HG03378 (cell line): Measurements from ENCODE around the gene GCLC.
"Not testable (repeated sequence)": the region's sequence is repeated elsewhere in the genome, so short reads cannot be mapped to it uniquely, and the experiment has no call there.

Source experiments
- ATAC-seq: cut with Tn5 transposase; IDR thresholded peaks from one replicate; pipeline ENCODE4 v1.9.1; 2021; ENCODE audit warnings: mild to moderate bottlenecking, moderate library complexity; ENCODE audit not compliant: unreplicated experiment

Gene GCLC

GRCh38 chr6:53544470-53545308 is at the start of gene GCLC:
TSS of gene GCLC (minus strand) at chr6:53545101. CDS start at chr6:53544645, 456 bp downstream.
- peak; percentile 69 for ATAC-seq

- ATAC-seq = no peak
Observed at GRCh38 chr6:53594596-53594995, 49.7 kb upstream of the GCLC start.

- no peak for ATAC-seq
Observed at GRCh38 chr6:53593001-53593488, 48.1 kb upstream of the GCLC start.

DNA sequence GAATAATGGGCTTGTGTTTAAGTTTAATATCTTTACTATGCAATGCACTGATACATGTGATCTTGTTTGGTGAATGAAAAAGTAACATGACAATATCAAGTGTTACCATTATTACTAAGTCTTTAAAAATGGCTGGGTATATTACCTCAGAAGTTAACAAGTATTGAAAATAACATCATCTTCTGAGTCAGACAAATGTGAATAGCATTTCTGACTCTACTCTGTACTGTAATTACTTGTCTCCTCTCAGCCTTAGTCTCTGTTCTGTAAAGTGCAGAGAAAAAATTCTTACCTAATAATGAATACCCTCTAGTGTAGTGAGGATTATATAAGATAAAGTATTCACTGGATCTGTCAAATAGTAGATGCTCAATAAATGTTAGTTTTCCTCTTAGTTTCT is 47.0 kb upstream of the GCLC start:
- no peak for ATAC-seq

DNA sequence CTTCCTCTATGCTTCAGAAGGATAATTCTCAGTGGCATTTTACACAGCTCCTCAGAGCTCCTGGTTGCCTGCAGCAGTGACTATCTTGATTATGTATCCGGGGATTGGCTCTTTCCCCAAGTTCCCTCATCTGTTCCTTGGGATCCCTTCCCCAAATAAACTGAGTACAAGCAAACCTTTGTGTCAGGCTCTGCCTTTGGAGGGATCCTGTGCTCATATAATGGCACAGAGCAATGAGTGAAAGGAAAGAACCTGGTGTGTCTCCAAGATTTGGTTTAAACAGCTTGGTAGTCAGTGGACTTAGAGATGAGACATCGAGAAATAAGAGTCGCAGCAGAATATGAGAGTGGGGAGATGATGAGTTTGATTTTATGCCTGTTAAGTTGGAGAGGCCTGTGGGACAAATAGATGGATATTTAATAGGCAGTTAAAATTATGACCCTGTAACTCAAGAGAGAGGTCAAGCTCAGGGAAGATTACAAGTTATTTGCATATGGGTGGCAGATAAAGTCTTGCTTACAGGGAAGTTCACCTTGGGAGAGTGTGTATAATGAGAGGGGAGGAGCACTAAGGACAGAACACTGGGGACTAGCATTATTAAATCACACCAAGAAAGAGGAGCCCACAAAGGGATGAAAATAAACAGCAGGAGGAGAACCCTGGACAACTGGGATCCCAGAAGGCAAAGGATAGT is 44.1 kb upstream of the GCLC start:
- no peak for ATAC-seq

- ATAC-seq = no peak
Observed at GRCh38 chr6:53587291-53587690, 42.4 kb upstream of the GCLC start.

- no peak for ATAC-seq
Observed at GRCh38 chr6:53585208-53585900, 40.5 kb upstream of the GCLC start.

GRCh38 chr6:53584726-53585125 is 39.8 kb upstream of the GCLC start:
- ATAC-seq = no peak

DNA sequence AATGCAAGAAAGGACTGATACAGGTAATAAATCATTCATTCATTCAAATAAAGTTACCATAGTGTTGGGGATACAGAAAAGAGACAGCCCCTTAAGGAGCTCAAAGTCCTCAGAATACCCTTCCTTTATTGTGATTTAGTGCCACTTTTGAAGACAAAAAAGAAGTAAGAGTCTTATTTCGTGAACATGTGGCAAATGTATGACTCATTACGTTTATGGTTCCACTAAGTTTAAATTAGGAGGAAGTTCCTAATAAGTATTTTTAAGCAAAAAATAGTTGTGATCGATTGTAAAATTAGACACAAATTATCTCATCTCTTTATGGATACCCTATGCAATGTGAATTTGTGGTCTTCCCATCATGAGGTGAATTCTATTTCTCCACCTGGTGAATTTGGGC is 38.5 kb upstream of the GCLC start:
- ATAC-seq = no peak

DNA sequence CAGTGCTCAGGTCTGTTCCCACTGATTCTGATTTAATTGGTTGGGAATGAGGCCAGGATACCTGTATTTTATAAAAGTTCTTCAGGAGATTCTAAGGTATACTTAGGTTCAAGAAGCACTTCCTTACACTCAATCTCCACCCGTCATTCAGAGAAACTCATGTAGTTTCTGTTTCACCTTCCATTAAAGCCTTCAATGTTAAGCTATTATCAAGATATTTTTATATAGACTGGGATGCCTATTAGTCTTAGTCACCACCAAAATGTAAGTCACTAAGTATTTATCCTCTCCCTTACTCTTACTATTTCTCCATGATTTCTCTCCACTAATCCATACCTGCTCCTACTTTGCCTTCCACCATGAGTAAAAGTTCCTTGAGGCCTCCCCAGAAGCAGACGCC is 38.1 kb upstream of the GCLC start:
- ATAC-seq = no peak

GRCh38 chr6:53581856-53582255 is 37.0 kb upstream of the GCLC start:
- no peak for ATAC-seq

GRCh38 chr6:53581173-53581773 is 36.4 kb upstream of the GCLC start:
- no peak for ATAC-seq

GRCh38 chr6:53579338-53579737 is 34.4 kb upstream of the GCLC start:
- no peak for ATAC-seq

DNA sequence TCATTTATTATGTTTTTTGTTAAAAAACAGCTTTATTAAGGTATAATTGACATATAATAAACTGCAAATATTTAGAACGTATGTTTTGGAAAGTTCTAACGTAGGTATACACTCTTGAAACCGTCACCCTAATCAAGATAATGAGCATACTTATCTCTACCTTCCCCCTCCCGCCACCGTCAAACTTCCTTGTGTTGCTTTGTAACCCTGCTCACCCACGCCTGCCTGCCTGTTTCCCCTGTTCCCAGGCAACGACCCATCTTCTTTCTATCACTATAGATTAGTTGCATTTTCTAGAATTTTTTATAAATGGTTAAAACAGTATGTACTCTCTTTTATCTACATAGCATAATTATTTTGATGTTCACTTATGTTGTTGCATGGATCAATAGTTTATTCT is 33.5 kb upstream of the GCLC start:
- ATAC-seq = no peak

- ATAC-seq = no peak
Observed at GRCh38 chr6:53573299-53573698, 28.4 kb upstream of the GCLC start.

- not testable (repeated sequence) for ATAC-seq
Observed at GRCh38 chr6:53572379-53572778, 27.5 kb upstream of the GCLC start.

- ATAC-seq = no peak
Observed at GRCh38 chr6:53568776-53569616, 24.1 kb upstream of the GCLC start.

DNA sequence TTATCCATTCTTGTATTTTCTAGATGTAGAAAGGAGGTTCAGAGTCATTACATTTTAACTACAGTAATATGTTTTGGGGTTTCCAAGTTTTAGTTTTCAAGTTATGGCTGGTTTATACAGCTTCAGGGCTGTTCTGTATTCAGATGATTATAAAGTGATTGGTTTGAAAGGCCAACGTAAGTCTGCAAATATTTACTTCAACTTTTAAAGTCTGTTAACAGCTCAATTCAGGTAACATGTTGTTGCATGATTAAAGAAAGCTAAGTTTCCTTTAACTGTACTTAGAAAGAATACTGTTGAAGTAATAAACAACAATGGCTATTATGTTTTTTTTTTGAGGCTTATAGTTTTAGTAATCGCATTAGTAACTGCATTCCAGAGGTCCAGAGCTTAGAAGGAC is 22.8 kb upstream of the GCLC start:
- ATAC-seq = no peak

- no peak for ATAC-seq
Observed at GRCh38 chr6:53566755-53567154, 21.9 kb upstream of the GCLC start.

- no peak for ATAC-seq
Observed at GRCh38 chr6:53565886-53566285, 21.0 kb upstream of the GCLC start.
